IMR-90 (cell line): ENCODE measurements around the gene EFNB2. TPM values are rescaled to one million over a fixed set of nuclear protein-coding genes. Genes with fewer than 3 reads are reported as not detected.

Experiments used
- ATAC-seq: fragments of 200-7000 bp; cut with Tn5 transposase; 2 replicates; pipeline ENCODE4 v1.9.1; 2020; ENCODE audit warnings: low read depth, mild to moderate bottlenecking, moderate library complexity
- BruUV-seq: library from RNA; stranded (reverse); fragments of 400-500 nt; replicated peaks from 2 replicates; lab custom pipeline; 2021; lab: Mats Ljungman, UMichigan
- CTCF ChIA-PET: fragments of 300-600 bp; formaldehyde crosslinking; extraction: SDS; loops from one replicate; lab custom pipeline; 2021; ENCODE audit warnings: antibody characterized with exemption; lab: Yijun Ruan, JAX
- POLR2A ChIA-PET: fragments of 300-600 bp; sonication (Branson Sonifier 250); formaldehyde crosslinking; loops from one replicate; lab custom pipeline; 2022; ENCODE audit warnings: antibody characterized with exemption; ENCODE audit not compliant: unreplicated experiment; lab: Charles Lee
- DNase-seq: peaks from one replicate; pipeline ENCODE4 v3.0.0; 2013
- H2AFZ ChIP-seq: replicated peaks from 2 replicates; pipeline ENCODE3; 2013; ENCODE audit warnings: low read length, mild to moderate bottlenecking; ENCODE audit not compliant: poor library complexity
- H2AK5ac ChIP-seq: 2 replicates; pipeline ENCODE4 v1.6.1; 2013; ENCODE audit warnings: low read depth, low read length, inconsistent platforms
- H2AK9ac ChIP-seq: replicated peaks from 2 replicates; pipeline ENCODE3; 2013; ENCODE audit warnings: mild to moderate bottlenecking, low read depth, low read length, moderate library complexity; ENCODE audit not compliant: poor library complexity
- H2BK120ac ChIP-seq: 2 replicates; pipeline ENCODE4 v1.6.1; 2013; ENCODE audit warnings: low read depth, low read length, inconsistent platforms
- H2BK15ac ChIP-seq: 3 replicates; pipeline ENCODE4 v1.6.1; 2013; ENCODE audit warnings: low read depth, low read length, inconsistent platforms
- H2BK20ac ChIP-seq: 2 replicates; pipeline ENCODE4 v1.6.1; 2013; ENCODE audit warnings: low read depth, mild to moderate bottlenecking, inconsistent platforms, low read length, moderate library complexity
- H2BK5ac ChIP-seq: 2 replicates; pipeline ENCODE4 v1.6.1; 2013; ENCODE audit warnings: mild to moderate bottlenecking, low read depth, low read length, inconsistent platforms; ENCODE audit not compliant: poor library complexity, severe bottlenecking
- H3K14ac ChIP-seq: replicated peaks from 2 replicates; pipeline ENCODE4 v1.6.1; 2013; ENCODE audit warnings: low read depth, low read length, inconsistent platforms
- H3K18ac ChIP-seq: 2 replicates; pipeline ENCODE4 v1.6.1; 2013; ENCODE audit warnings: low read depth, low read length, control low read depth
- H3K23ac ChIP-seq: 2 replicates; pipeline ENCODE4 v1.6.1; 2013; ENCODE audit warnings: low read depth, low read length, inconsistent platforms
- H3K27ac ChIP-seq: 2 replicates; pipeline ENCODE4 v1.5.1; 2013; ENCODE audit warnings: mild to moderate bottlenecking, control low read depth, low read length; ENCODE audit not compliant: insufficient read depth
- H3K27me3 ChIP-seq: 2 replicates; pipeline ENCODE4 v1.6.1; 2013; ENCODE audit warnings: low read length; ENCODE audit not compliant: control insufficient read depth, insufficient read depth
- H3K36me3 ChIP-seq: 2 replicates; pipeline ENCODE4 v1.6.1; 2013; ENCODE audit warnings: low read length, mixed read lengths; ENCODE audit not compliant: control insufficient read depth, insufficient read depth
- H3K4ac ChIP-seq: 2 replicates; pipeline ENCODE4 v1.6.1; 2013; ENCODE audit warnings: low read depth, low read length, inconsistent platforms
- H3K4me1 ChIP-seq: 2 replicates; pipeline ENCODE4 v1.6.1; 2013; ENCODE audit warnings: low read length, mixed read lengths; ENCODE audit not compliant: control insufficient read depth, insufficient read depth
- H3K4me2 ChIP-seq: 2 replicates; pipeline ENCODE4 v1.6.1; 2013; ENCODE audit warnings: low read depth, mild to moderate bottlenecking, control low read depth, low read length, moderate library complexity
- H3K4me3 ChIP-seq: 2 replicates; pipeline ENCODE4 v1.5.1; 2013; ENCODE audit warnings: low read depth, mild to moderate bottlenecking, control low read depth, low read length, moderate library complexity; ENCODE audit not compliant: insufficient read depth
- H3K56ac ChIP-seq: 2 replicates; pipeline ENCODE4 v1.6.1; 2013; ENCODE audit warnings: low read length, inconsistent platforms; ENCODE audit not compliant: insufficient read depth; ENCODE audit errors: extremely low read depth
- H3K79me1 ChIP-seq, 2 experiments: 2 replicates each; pipeline ENCODE4 v1.6.1; 2013; ENCODE audit warnings: low read length in 2 of 2, inconsistent platforms in 1 of 2, low read depth in 1 of 2
- H3K9ac ChIP-seq: 2 replicates; pipeline ENCODE4 v1.6.1; 2013; ENCODE audit warnings: low read depth, low read length, control low read depth
- H3K9me1 ChIP-seq: 2 replicates; pipeline ENCODE4 v1.6.1; 2013; ENCODE audit warnings: low read length, inconsistent platforms; ENCODE audit not compliant: insufficient read depth
- H3K9me3 ChIP-seq: 2 replicates; pipeline ENCODE4 v1.6.1; 2013; ENCODE audit warnings: low read length; ENCODE audit not compliant: control insufficient read depth, insufficient read depth
- H4K20me1 ChIP-seq: 2 replicates; pipeline ENCODE4 v1.6.1; 2013; ENCODE audit warnings: low read length, inconsistent platforms; ENCODE audit not compliant: insufficient read depth
- H4K5ac ChIP-seq: 2 replicates; pipeline ENCODE4 v1.6.1; 2013; ENCODE audit warnings: mild to moderate bottlenecking, low read depth, low read length, control low read depth
- H4K8ac ChIP-seq, 2 experiments: 2 replicates each; pipeline ENCODE4 v1.6.1; 2013; ENCODE audit warnings: low read depth in 2 of 2, low read length in 2 of 2, control low read depth in 1 of 2, inconsistent platforms in 1 of 2
- H4K91ac ChIP-seq: 2 replicates; pipeline ENCODE4 v1.6.1; 2013; ENCODE audit warnings: low read depth, low read length, inconsistent platforms; ENCODE audit not compliant: insufficient read depth
- CTCF ChIP-seq: conservative IDR thresholded peaks from 2 replicates; pipeline ENCODE4 v1.5.1; 2012; ENCODE audit warnings: mild to moderate bottlenecking, low read depth, low read length, improper control_type of control experiment
- FOS ChIP-seq: fragments of 150-350 bp; IDR thresholded peaks from 2 replicates; pipeline ENCODE4 v1.6.1; 2016; ENCODE audit warnings: low read depth, low read length
- POLR2A ChIP-seq: IDR thresholded peaks from 2 replicates; pipeline ENCODE4 v1.6.1; 2012; ENCODE audit warnings: mild to moderate bottlenecking, low read depth, low read length
- SMC3 ChIP-seq: fragments of 150-350 bp; IDR thresholded peaks from 2 replicates; pipeline ENCODE4 v1.6.1; 2016; ENCODE audit warnings: low read depth, mild to moderate bottlenecking, antibody characterized with exemption, low read length, moderate library complexity
- USF2 ChIP-seq: fragments of 150-350 bp; IDR thresholded peaks from 2 replicates; pipeline ENCODE4 v1.6.1; 2017; ENCODE audit warnings: mild to moderate bottlenecking, antibody characterized with exemption, low read length, low read depth
- WGBS, 2 experiments: methylation state at CpG; one replicate each; pipeline versions ENCODE4 v1.1.5 to v1.1.7; 2013; ENCODE audit warnings: missing lambda C conversion rate in 2 of 2; ENCODE audit not compliant: insufficient read length in 1 of 2; ENCODE audit errors: extremely low coverage in 2 of 2; 5-methylcytosine and 5-hydroxymethylcytosine counted together
- dilution Hi-C: fragments of 300-500 bp; cut with HindIII; formaldehyde crosslinking; loops from one replicate; pipeline ENCODE4 v1.14.3; 2018; ENCODE audit warnings: low sequenced_read_pairs; ENCODE audit not compliant: unreplicated experiment
- in situ Hi-C: fragments of 300-500 bp; cut with MboI; formaldehyde crosslinking; loops from 3 replicates; pipeline ENCODE4 v1.14.3; 2019; ENCODE audit warnings: low sequenced_read_pairs, inconsistent platforms, mixed read lengths
- intact Hi-C: fragments of 100-400 bp; cut with micrococcal nuclease; formaldehyde crosslinking; loops from 2 replicates; pipeline ENCODE4 v1.10.0; 2022
- polyA plus RNA-seq, 3 experiments: library from polyadenylated mRNA; depleted of rRNA; stranded (reverse); fragments of >200 nt; gene quantifications; 2 replicates each; pipeline ENCODE4 v1.2.3, GENCODE V29; 2012; ENCODE audit warnings: low replicate concordance in 1 of 3
- total RNA-seq: library from RNA; depleted of rRNA; stranded (reverse); fragments of >200 nt; gene quantifications from 2 replicates; pipeline ENCODE4 v1.2.3, GENCODE V29; 2012

Gene EFNB2
- total and polyA plus RNA-seq, 2 of the 4 experiments (the other 2 are of a cell fraction): 5.4 to 6.0 TPM

- Histone ChIP-seq H3K56ac (no peak overlapping the region), H2BK20ac (no peak overlapping the region), H4K5ac (no peak overlapping the region), H4K20me1 (no peaks in the 10 kb centered on the region), H3K4ac (0 out of 2 replicates have a peak overlapping the region, but pooled peaks have one; percentile 16), H3K9ac (no peak overlapping the region), H3K36me3 (no peaks in the 10 kb centered on the region), H2BK120ac (no peak overlapping the region; the same call in 1 of the 2 replicates), H3K4me3 (no peak overlapping the region), H3K79me1 (peaks cover under 1 to 33% of the 10 kb centered on the region in 2 experiments; a peak in 2 of 4 replicates), H4K91ac (no peak overlapping the region), H3K9me1 (peaks cover 4% of the 10 kb centered on the region; the same call in 1 of the 2 replicates), H3K18ac (no peak overlapping the region), H3K27ac (no peak overlapping the region), H4K8ac (no peak overlapping the region), H2AK9ac (no peak overlapping the region), H3K9me3 (no peaks in the 10 kb centered on the region), H2BK5ac (no peak overlapping the region), H2AFZ (no peak overlapping the region), H2BK15ac (no peak overlapping the region), H3K4me1 (peaks cover 2% of the 10 kb centered on the region; the same call in 1 of the 2 replicates), H2AK5ac (no peak overlapping the region), H3K23ac (no peak overlapping the region; the same call in 1 of the 2 replicates), H3K4me2 (no peak overlapping the region; the same call in 1 of the 2 replicates), H3K14ac (peak overlapping the region; percentile 21; the same call in 1 of the 2 replicates), H3K27me3 (no peaks in the 10 kb centered on the region)
- in situ Hi-C loops (loop anchor here (25.0 kb wide), 1 partner anchor 426 kb away; no protein-coding TSS in a partner anchor), intact Hi-C loops (no loop called here), dilution Hi-C loops (no loop called here)
- BruUV-seq: no TSS peak
- DNase-seq (peak; percentile 45), ATAC-seq (peak; percentile 48)
- ChIA-PET CTCF (no interaction called here), POLR2A (no interaction called here)
- TF ChIP-seq POLR2A: no peak
- TF ChIP-seq USF2: no peak
- no peak for TF ChIP-seq CTCF
- TF ChIP-seq SMC3: no peak
- TF ChIP-seq FOS: 0 out of 2 replicates have a peak, but pooled peaks have one; percentile 18
- WGBS, 2 experiments: 100% methylated on average over 1 of the region's 8 CpGs; no CpG with 5 or more reads in 1 of the 2 experiments
Measured at GRCh38 chr13:106513025-106513983, 22.2 kb downstream of the EFNB2 start.
